GM12874 (cell line): ENCODE data around the gene TRMU.

Source experiments
- CTCF ChIP-seq: IDR thresholded peaks from 2 replicates; pipeline ENCODE4 v1.5.1; 2011; ENCODE audit warnings: low read depth, mild to moderate bottlenecking, control low read depth, low read length, moderate library complexity; ENCODE audit not compliant: insufficient read depth

Gene TRMU

GRCh38 chr22:46395145-46395544 is 59.6 kb downstream of the TRMU start:
- no peak for TF ChIP-seq CTCF

GRCh38 chr22:46397514-46397913 is 62.0 kb downstream of the TRMU start:
- TF ChIP-seq CTCF = no peak

GRCh38 chr22:46397951-46398350 is 62.4 kb downstream of the TRMU start:
- TF ChIP-seq CTCF = no peak

- TF ChIP-seq CTCF = no peak
These were observed 63.9 kb downstream of the TRMU start for GRCh38 chr22:46399251-46400024.

GRCh38 chr22:46401370-46401769 is 65.9 kb downstream of the TRMU start:
- TF ChIP-seq CTCF = no peak

- TF ChIP-seq CTCF = no peak
These were observed 67.0 kb downstream of the TRMU start for GRCh38 chr22:46402505-46402904.

GRCh38 chr22:46405901-46406300 is 70.4 kb downstream of the TRMU start:
- TF ChIP-seq CTCF = no peak
